Adipocyte (in vitro differentiated cells): ENCODE results near the gene MOBP.
A peak's percentile ranks its signal among the peaks of the same experiment; 100 is the strongest.

Experiments used
- DNase-seq: peaks from one replicate; pipeline ENCODE4 v3.0.0-alpha.2; 2015; ENCODE audit warnings: low read depth
- H3K27me3 ChIP-seq: replicated peaks from 2 replicates; pipeline ENCODE4 v1.7.0; 2013; ENCODE audit warnings: mild to moderate bottlenecking, low read length, moderate library complexity; ENCODE audit not compliant: control insufficient read depth, insufficient read depth
- H3K36me3 ChIP-seq: 2 replicates; pipeline ENCODE4 v1.7.0; 2013; ENCODE audit warnings: low read length, mild to moderate bottlenecking, moderate library complexity; ENCODE audit not compliant: control insufficient read depth, insufficient read depth, severe bottlenecking
- H3K4me1 ChIP-seq: 2 replicates; pipeline ENCODE4 v1.7.0; 2013; ENCODE audit warnings: mild to moderate bottlenecking, low read length, moderate library complexity; ENCODE audit not compliant: control insufficient read depth, insufficient read depth
- H3K4me3 ChIP-seq: 2 replicates; pipeline ENCODE4 v1.7.0; 2013; ENCODE audit warnings: mild to moderate bottlenecking, low read length, moderate library complexity
- H3K9ac ChIP-seq: 2 replicates; pipeline ENCODE4 v1.7.0; 2013; ENCODE audit warnings: mild to moderate bottlenecking, low read length, moderate library complexity
- H3K9me3 ChIP-seq: 2 replicates; pipeline ENCODE4 v1.7.0; 2013; ENCODE audit warnings: mild to moderate bottlenecking, low read length, moderate library complexity; ENCODE audit not compliant: control insufficient read depth

Gene MOBP

GRCh38 chr3:39434574-39434973, 32.9 kb upstream of the MOBP start:
- DNase-seq: no peak
- no peaks in the 10 kb centered on the region for H3K27me3 ChIP-seq
- H3K9me3 ChIP-seq: no peaks in the 10 kb centered on the region
- no peaks in the 10 kb centered on the region for H3K36me3 ChIP-seq
- H3K4me1 ChIP-seq: peaks cover 12% of the 10 kb centered on the region
- no peak overlapping the region for H3K9ac ChIP-seq
- H3K4me3 ChIP-seq: no peak overlapping the region

GRCh38 chr3:39435006-39435748, 32.3 kb upstream of the MOBP start:
- Histone ChIP-seq H3K9ac (no peak overlapping the region), H3K9me3 (no peaks in the 10 kb centered on the region), H3K36me3 (no peaks in the 10 kb centered on the region), H3K27me3 (no peaks in the 10 kb centered on the region), H3K4me1 (peaks cover 12% of the 10 kb centered on the region), H3K4me3 (no peak overlapping the region)
- DNase-seq: no peak

GRCh38 chr3:39438880-39439279, 28.6 kb upstream of the MOBP start:
- Histone ChIP-seq H3K9me3 (no peaks in the 10 kb centered on the region), H3K9ac (no peak overlapping the region), H3K4me1 (peaks cover 15% of the 10 kb centered on the region), H3K36me3 (no peaks in the 10 kb centered on the region), H3K4me3 (no peak overlapping the region), H3K27me3 (no peaks in the 10 kb centered on the region)
- no peak for DNase-seq

- no peaks in the 10 kb centered on the region for H3K9me3 ChIP-seq
- DNase-seq: no peak
These were observed 27.2 kb upstream of the MOBP start for GRCh38 chr3:39440316-39440715.

GRCh38 chr3:39443530-39443929, 23.9 kb upstream of the MOBP start:
- H3K4me1 ChIP-seq: peaks cover 12% of the 10 kb centered on the region
- DNase-seq: no peak

More at GRCh38 chr3:39440316-39440715, 27.2 kb upstream of the MOBP start:
- H3K4me1 ChIP-seq: peaks cover 10% of the 10 kb centered on the region
- H3K4me3 ChIP-seq: no peak overlapping the region
- H3K9ac ChIP-seq: no peak overlapping the region
- no peaks in the 10 kb centered on the region for H3K27me3 ChIP-seq
- no peaks in the 10 kb centered on the region for H3K36me3 ChIP-seq

GRCh38 chr3:39445927-39446326, 21.6 kb upstream of the MOBP start:
- H3K4me1 ChIP-seq: peaks cover 12% of the 10 kb centered on the region

More at GRCh38 chr3:39443530-39443929, 23.9 kb upstream of the MOBP start:
- Histone ChIP-seq H3K9ac (no peak overlapping the region), H3K4me3 (no peak overlapping the region), H3K36me3 (no peaks in the 10 kb centered on the region), H3K27me3 (no peaks in the 10 kb centered on the region), H3K9me3 (no peaks in the 10 kb centered on the region)

GRCh38 chr3:39446444-39446843, 21.0 kb upstream of the MOBP start:
- Histone ChIP-seq H3K36me3 (no peaks in the 10 kb centered on the region), H3K9me3 (no peaks in the 10 kb centered on the region), H3K4me3 (no peak overlapping the region), H3K4me1 (peaks cover 9% of the 10 kb centered on the region), H3K27me3 (no peaks in the 10 kb centered on the region), H3K9ac (no peak overlapping the region)
- no peak for DNase-seq

More at GRCh38 chr3:39445927-39446326, 21.6 kb upstream of the MOBP start:
- DNase-seq: no peak
- H3K36me3 ChIP-seq: no peaks in the 10 kb centered on the region
- H3K4me3 ChIP-seq: no peak overlapping the region
- no peaks in the 10 kb centered on the region for H3K27me3 ChIP-seq
- H3K9me3 ChIP-seq: no peaks in the 10 kb centered on the region
- H3K9ac ChIP-seq: no peak overlapping the region

- peak; percentile 96 for DNase-seq
- H3K9ac ChIP-seq: no peak overlapping the region
- H3K9me3 ChIP-seq: no peaks in the 10 kb centered on the region
- H3K36me3 ChIP-seq: no peaks in the 10 kb centered on the region
- H3K4me1 ChIP-seq: peaks cover 3% of the 10 kb centered on the region
- no peak overlapping the region for H3K4me3 ChIP-seq
- no peaks in the 10 kb centered on the region for H3K27me3 ChIP-seq
These were observed 19.6 kb upstream of the MOBP start for GRCh38 chr3:39447637-39448483.

GRCh38 chr3:39448506-39449233, 18.8 kb upstream of the MOBP start:
- Histone ChIP-seq H3K4me1 (peaks cover 3% of the 10 kb centered on the region), H3K9ac (no peak overlapping the region), H3K4me3 (no peak overlapping the region), H3K9me3 (no peaks in the 10 kb centered on the region), H3K36me3 (no peaks in the 10 kb centered on the region), H3K27me3 (no peaks in the 10 kb centered on the region)
- DNase-seq: no peak

GRCh38 chr3:39449796-39450195, 17.7 kb upstream of the MOBP start:
- Histone ChIP-seq H3K4me3 (no peak overlapping the region), H3K4me1 (peaks cover 3% of the 10 kb centered on the region), H3K36me3 (no peaks in the 10 kb centered on the region), H3K9me3 (no peaks in the 10 kb centered on the region), H3K27me3 (peaks cover 5% of the 10 kb centered on the region), H3K9ac (no peak overlapping the region)
- no peak for DNase-seq

- Histone ChIP-seq H3K27me3 (peaks cover 8% of the 10 kb centered on the region), H3K9me3 (no peaks in the 10 kb centered on the region), H3K4me3 (no peak overlapping the region)
These were observed 14.3 kb upstream of the MOBP start for GRCh38 chr3:39453134-39453533.

More at GRCh38 chr3:39453134-39453533, 14.3 kb upstream of the MOBP start:
- Histone ChIP-seq H3K9ac (no peak overlapping the region), H3K36me3 (no peaks in the 10 kb centered on the region), H3K4me1 (no peaks in the 10 kb centered on the region)
- DNase-seq: no peak
